Measurements from ENCODE around the gene RFPL2.

RFPL2 gene

GRCh38 chr22:32204856-32205722 is at the start of gene RFPL2:
Gene RFPL2 (minus strand): TSS chr22:32205073. CDS start chr22:32202451, 2,622 bp downstream.
- DNase-seq, result peak in 1 of 2 donors; percentile 65

GRCh38 chr22:32249231-32249630 is 44.4 kb upstream of the RFPL2 start:
- no peak for DNase-seq

GRCh38 chr22:32248276-32248675 is 43.4 kb upstream of the RFPL2 start:
- no peak for DNase-seq

- DNase-seq, result no peak
These were observed 41.3 kb upstream of the RFPL2 start for GRCh38 chr22:32246166-32246565.

- no peak for DNase-seq
These were observed 40.2 kb upstream of the RFPL2 start for GRCh38 chr22:32245042-32245441.

GRCh38 chr22:32244547-32244946 is 39.7 kb upstream of the RFPL2 start:
- no peak for DNase-seq

- no peak for DNase-seq
These were observed 35.6 kb upstream of the RFPL2 start for GRCh38 chr22:32240461-32240860.

- no peak for DNase-seq
These were observed 33.0 kb upstream of the RFPL2 start for GRCh38 chr22:32237906-32238305.

- DNase-seq, result no peak
These were observed 32.1 kb upstream of the RFPL2 start for GRCh38 chr22:32236970-32237369.

GRCh38 chr22:32233091-32233490 is 28.2 kb upstream of the RFPL2 start:
- DNase-seq, result no peak

- no peak for DNase-seq
These were observed 27.4 kb upstream of the RFPL2 start for GRCh38 chr22:32232191-32232830.

GRCh38 chr22:32226326-32227104 is 21.6 kb upstream of the RFPL2 start:
- no peak for DNase-seq

GRCh38 chr22:32222991-32223390 is 18.1 kb upstream of the RFPL2 start:
- no peak for DNase-seq

GRCh38 chr22:32219026-32219425 is 14.2 kb upstream of the RFPL2 start:
- DNase-seq, result peak in 1 of 2 donors; percentile 34

- peak in 1 of 2 donors; percentile 61 for DNase-seq
These were observed 13.6 kb upstream of the RFPL2 start for GRCh38 chr22:32218470-32218869.

- no peak for DNase-seq
These were observed 12.6 kb upstream of the RFPL2 start for GRCh38 chr22:32217465-32217864.

- DNase-seq, result no peak
These were observed 12.0 kb upstream of the RFPL2 start for GRCh38 chr22:32216911-32217310.

GRCh38 chr22:32211011-32211410 is 6.1 kb upstream of the RFPL2 start:
- no peak for DNase-seq

- no peak for DNase-seq
These were observed 3.8 kb upstream of the RFPL2 start for GRCh38 chr22:32208681-32209080.

GRCh38 chr22:32207971-32208480 is 3.2 kb upstream of the RFPL2 start:
- DNase-seq, result no peak

- DNase-seq, result peak; percentile 40 to 49
These were observed 2.2 kb upstream of the RFPL2 start for GRCh38 chr22:32206774-32207758.

Measured in CD4-positive, alpha-beta T cell treated with Interleukin-4 for 1 hour (primary cell).